Neural crest cell (in vitro differentiated cells): ENCODE data around the gene CRAMP1. TPM values are rescaled to one million over a fixed set of nuclear protein-coding genes. Genes with fewer than 3 reads are reported as not detected.
A peak's percentile ranks its signal among the peaks of the same experiment; 100 is the strongest.

ENCODE experiments used
- DNase-seq: peaks from one replicate; pipeline ENCODE4 v3.0.0; 2021; ENCODE audit warnings: low read depth, mixed read lengths, low spot score
- H3K27ac Mint-ChIP-seq: one replicate; pipeline ENCODE4 v1.8.0; 2021; ENCODE audit warnings: mild to moderate bottlenecking, mixed read lengths; ENCODE audit not compliant: unreplicated experiment
- H3K27me3 Mint-ChIP-seq: 2 replicates; pipeline ENCODE4 v1.8.0; 2021; ENCODE audit warnings: low read depth, mild to moderate bottlenecking, mixed read lengths
- H3K36me3 Mint-ChIP-seq: 2 replicates; pipeline ENCODE4 v1.8.0; 2021; ENCODE audit warnings: low read depth, mild to moderate bottlenecking, mixed read lengths
- H3K4me1 Mint-ChIP-seq: 2 replicates; pipeline ENCODE4 v1.8.0; 2021; ENCODE audit warnings: mixed read lengths
- H3K4me3 Mint-ChIP-seq: one replicate; pipeline ENCODE4 v1.8.0; 2021; ENCODE audit warnings: mild to moderate bottlenecking, mixed read lengths
- H3K9me3 Mint-ChIP-seq: 2 replicates; pipeline ENCODE4 v1.8.0; 2021; ENCODE audit warnings: mixed read lengths
- total RNA-seq: library from RNA; stranded (reverse); gene quantifications from 2 replicates; pipeline ENCODE4 v1.2.1, GENCODE V29; 2021
- TF ChIP-seq, protein P1 (sequence below): fragments of 200-600 bp; sonication (generic); conservative IDR thresholded peaks from 2 replicates; pipeline ENCODE4 v1.5.0; 2021; ENCODE audit warnings: antibody characterized with exemption, mild to moderate bottlenecking

CRAMP1 gene
- total RNA-seq, 1 donor from 2014 or later, result 38.3 TPM

DNA sequence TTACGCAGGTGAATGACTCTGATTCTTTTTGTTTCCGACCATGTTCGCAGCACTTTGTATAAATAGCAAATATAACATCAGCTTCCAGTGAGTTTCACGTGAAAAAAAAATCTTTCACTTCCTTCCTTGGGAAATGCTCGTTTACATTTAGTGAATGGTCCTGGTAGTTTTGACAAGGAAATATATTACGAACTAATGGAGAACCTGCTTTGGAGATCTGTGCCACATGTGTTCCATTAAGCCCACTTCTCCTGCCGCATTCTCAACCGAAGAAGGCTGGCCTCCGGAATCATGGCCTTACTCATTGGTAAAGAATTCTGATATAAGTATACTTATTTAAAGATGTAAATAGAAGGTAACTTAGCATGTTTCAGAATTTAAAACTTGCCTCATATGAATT lies 3.6 kb downstream of the CRAMP1 start:
- DNase-seq, result no peak
- Mint-ChIP-seq H3K36me3 (peaks cover 2% of the 10 kb centered on the region), H3K27ac (no peak overlapping the region), H3K4me3 (peak overlapping the region; percentile 91), H3K9me3 (peaks cover 2% of the 10 kb centered on the region), H3K27me3 (peaks cover 11% of the 10 kb centered on the region), H3K4me1 (peaks cover 31% of the 10 kb centered on the region)
- TF ChIP-seq, protein P1, sequence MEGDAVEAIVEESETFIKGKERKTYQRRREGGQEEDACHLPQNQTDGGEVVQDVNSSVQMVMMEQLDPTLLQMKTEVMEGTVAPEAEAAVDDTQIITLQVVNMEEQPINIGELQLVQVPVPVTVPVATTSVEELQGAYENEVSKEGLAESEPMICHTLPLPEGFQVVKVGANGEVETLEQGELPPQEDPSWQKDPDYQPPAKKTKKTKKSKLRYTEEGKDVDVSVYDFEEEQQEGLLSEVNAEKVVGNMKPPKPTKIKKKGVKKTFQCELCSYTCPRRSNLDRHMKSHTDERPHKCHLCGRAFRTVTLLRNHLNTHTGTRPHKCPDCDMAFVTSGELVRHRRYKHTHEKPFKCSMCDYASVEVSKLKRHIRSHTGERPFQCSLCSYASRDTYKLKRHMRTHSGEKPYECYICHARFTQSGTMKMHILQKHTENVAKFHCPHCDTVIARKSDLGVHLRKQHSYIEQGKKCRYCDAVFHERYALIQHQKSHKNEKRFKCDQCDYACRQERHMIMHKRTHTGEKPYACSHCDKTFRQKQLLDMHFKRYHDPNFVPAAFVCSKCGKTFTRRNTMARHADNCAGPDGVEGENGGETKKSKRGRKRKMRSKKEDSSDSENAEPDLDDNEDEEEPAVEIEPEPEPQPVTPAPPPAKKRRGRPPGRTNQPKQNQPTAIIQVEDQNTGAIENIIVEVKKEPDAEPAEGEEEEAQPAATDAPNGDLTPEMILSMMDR, result no peak

DNA sequence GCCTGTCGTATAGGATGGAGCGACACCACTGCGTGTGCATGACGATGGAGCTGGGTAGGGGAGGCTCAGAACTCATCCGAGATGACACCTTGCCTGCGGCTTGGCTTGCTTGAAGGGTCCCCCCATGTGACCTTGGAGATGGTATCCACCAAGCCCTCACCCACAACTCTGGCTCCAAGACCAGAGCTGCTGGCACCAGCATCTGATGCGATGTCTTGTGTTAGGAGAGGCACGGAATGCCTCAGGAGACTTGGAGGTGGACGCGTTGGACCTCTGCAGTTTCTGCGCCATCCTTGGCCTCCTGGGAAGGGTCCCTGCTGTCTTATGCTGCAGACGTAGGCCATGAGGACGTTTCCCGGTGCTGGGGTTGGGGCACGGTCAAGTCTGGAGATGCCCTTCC lies 7.8 kb downstream of the CRAMP1 start:
- H3K36me3 Mint-ChIP-seq, result peaks cover 4% of the 10 kb centered on the region
- no peaks in the 10 kb centered on the region for H3K27me3 Mint-ChIP-seq

DNA sequence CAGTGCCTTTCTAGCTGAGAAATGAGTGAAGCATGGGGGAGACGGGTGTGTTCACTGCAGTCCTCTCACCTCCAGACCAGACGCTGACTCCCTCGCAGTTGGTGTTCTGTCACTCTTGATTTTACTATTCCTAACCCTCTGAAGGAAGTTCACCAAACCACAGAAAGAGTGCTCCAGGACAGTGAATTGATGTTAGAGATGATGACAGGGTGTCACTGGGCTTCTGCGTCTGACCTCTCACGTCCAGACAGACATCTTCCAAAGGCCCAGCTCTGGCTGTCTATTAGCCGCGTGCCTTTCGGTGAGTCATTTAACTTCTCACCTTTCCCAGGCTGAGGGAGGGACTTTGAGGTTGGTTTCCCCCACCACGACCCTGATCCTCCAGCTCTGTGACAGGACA lies 8.2 kb downstream of the CRAMP1 start:
- no peak overlapping the region for H3K27ac Mint-ChIP-seq
- TF ChIP-seq, protein P1, result no peak
- no peaks in the 10 kb centered on the region for H3K9me3 Mint-ChIP-seq
- H3K27me3 Mint-ChIP-seq, result no peaks in the 10 kb centered on the region
- DNase-seq, result no peak
- H3K4me3 Mint-ChIP-seq, result no peak overlapping the region
- H3K36me3 Mint-ChIP-seq, result peaks cover 4% of the 10 kb centered on the region
- peaks cover 10% of the 10 kb centered on the region for H3K4me1 Mint-ChIP-seq

More for the DNA sequence above, 7.8 kb downstream of the CRAMP1 start:
- no peaks in the 10 kb centered on the region for H3K9me3 Mint-ChIP-seq
- TF ChIP-seq, protein P1, result no peak
- H3K4me1 Mint-ChIP-seq, result peaks cover 14% of the 10 kb centered on the region
- H3K27ac Mint-ChIP-seq, result no peak overlapping the region
- no peak overlapping the region for H3K4me3 Mint-ChIP-seq
- no peak for DNase-seq

DNA sequence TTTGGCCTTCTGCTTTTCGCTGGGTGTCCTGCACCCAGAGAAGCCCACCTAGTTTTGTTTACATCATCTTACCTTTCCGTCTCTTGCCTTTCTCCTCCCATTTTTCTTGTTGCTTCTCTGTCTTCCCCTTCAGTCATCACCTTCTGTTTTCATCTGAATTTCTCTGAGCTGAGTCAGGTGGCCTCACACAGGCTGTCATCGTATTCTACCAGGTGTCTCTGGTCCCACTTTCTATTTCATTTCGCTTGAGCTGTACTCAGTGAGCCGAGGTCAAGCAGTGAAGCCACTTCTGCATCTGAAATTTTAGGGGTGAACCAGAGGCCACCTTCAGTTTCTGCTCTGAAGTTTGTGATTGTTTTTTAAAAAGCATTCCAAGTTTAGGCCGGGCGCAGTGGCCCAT lies 9.7 kb downstream of the CRAMP1 start:
- Mint-ChIP-seq H3K27ac (no peak overlapping the region), H3K36me3 (peaks cover 4% of the 10 kb centered on the region), H3K4me3 (no peak overlapping the region), H3K27me3 (no peaks in the 10 kb centered on the region), H3K4me1 (no peaks in the 10 kb centered on the region), H3K9me3 (no peaks in the 10 kb centered on the region)
- TF ChIP-seq, protein P1, result no peak
- DNase-seq, result no peak

DNA sequence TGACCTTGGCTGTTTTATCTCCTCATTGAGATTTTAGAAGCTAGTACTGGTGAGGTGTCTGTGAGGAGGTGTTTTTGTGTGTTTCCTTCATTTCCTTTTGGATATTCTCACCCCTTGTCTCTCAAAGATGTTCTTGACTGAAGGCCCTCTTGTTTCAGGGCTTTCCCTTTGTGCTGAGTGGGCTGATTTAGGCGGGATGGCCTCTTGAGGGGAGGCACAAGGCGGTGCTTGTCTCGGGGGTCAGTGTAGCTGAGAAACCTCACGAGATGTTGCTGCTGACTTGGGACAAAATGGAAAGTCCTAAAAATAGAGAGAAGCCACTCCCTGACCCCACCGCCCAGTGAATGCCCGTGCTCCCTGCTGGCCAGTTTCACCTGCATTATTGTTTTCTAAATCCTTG lies 14.2 kb downstream of the CRAMP1 start:
- Mint-ChIP-seq H3K9me3 (no peaks in the 10 kb centered on the region), H3K27ac (peak overlapping the region; percentile 70), H3K4me1 (peaks cover 4% of the 10 kb centered on the region), H3K4me3 (no peak overlapping the region), H3K36me3 (peaks cover 4% of the 10 kb centered on the region), H3K27me3 (no peaks in the 10 kb centered on the region)
- DNase-seq, result no peak
- TF ChIP-seq, protein P1, result no peak

DNA sequence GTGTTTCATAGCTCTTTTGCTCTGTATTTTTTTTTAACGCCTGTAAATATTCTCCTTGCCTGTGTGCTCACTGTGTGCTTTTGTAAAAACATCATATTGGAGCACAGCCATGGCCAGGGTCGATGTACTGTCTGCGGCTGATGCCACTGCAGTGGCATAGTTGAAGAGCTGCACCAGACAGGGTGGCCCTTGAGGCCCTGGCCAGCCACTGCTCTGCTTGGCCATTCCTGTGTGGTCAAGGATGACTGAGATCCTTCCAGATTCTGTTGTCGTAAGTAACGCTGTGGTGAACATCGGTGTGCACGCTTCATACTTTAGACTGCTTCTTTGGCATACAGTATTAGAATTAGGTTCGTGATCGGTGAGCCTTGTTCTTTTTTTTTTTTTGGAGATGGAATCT lies 14.6 kb downstream of the CRAMP1 start:
- TF ChIP-seq, protein P1, result no peak
- H3K27ac Mint-ChIP-seq, result no peak overlapping the region

More for the DNA sequence above, 14.6 kb downstream of the CRAMP1 start:
- H3K9me3 Mint-ChIP-seq, result no peaks in the 10 kb centered on the region
- peaks cover 4% of the 10 kb centered on the region for H3K36me3 Mint-ChIP-seq
- H3K27me3 Mint-ChIP-seq, result no peaks in the 10 kb centered on the region
- H3K4me3 Mint-ChIP-seq, result no peak overlapping the region
- peaks cover 4% of the 10 kb centered on the region for H3K4me1 Mint-ChIP-seq
- DNase-seq, result no peak
